NB4 (cell line): ENCODE measurements around the gene RNF126.

ENCODE experiments used
- POLR2A ChIP-seq: IDR thresholded peaks from 2 replicates; pipeline ENCODE4 v1.6.1; 2011; ENCODE audit warnings: mild to moderate bottlenecking; ENCODE audit not compliant: insufficient read length; ENCODE audit errors: extremely low read depth
- TF ChIP-seq, protein P1 (sequence below): IDR thresholded peaks from one replicate; pipeline ENCODE4 v1.5.1; 2012; ENCODE audit warnings: low read depth, low read length
- TF ChIP-seq, protein P2 (sequence below): IDR thresholded peaks from 2 replicates; pipeline ENCODE4 v1.6.1; 2011; ENCODE audit warnings: low read depth, low read length

DNA sequence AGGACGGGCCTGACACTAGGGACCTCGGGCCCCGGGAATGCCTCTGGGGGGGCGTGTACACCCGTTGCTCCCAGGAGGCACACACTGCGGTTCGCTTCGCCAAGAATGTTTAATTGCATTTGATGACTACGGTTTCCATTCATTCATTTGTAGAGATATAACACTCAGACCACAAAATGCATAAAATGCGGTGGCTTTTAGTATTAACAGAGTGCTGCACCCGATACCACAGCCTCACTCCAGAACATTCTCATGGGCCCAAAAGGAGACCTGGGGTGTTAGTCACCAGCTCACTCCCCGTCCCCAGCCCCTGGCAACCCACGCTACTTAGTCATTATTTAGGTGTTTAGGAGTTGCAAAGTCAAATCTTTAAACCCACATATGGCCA lies 51.5 kb downstream of the RNF126 start:
- no peak for TF ChIP-seq POLR2A
- TF ChIP-seq, protein P1, sequence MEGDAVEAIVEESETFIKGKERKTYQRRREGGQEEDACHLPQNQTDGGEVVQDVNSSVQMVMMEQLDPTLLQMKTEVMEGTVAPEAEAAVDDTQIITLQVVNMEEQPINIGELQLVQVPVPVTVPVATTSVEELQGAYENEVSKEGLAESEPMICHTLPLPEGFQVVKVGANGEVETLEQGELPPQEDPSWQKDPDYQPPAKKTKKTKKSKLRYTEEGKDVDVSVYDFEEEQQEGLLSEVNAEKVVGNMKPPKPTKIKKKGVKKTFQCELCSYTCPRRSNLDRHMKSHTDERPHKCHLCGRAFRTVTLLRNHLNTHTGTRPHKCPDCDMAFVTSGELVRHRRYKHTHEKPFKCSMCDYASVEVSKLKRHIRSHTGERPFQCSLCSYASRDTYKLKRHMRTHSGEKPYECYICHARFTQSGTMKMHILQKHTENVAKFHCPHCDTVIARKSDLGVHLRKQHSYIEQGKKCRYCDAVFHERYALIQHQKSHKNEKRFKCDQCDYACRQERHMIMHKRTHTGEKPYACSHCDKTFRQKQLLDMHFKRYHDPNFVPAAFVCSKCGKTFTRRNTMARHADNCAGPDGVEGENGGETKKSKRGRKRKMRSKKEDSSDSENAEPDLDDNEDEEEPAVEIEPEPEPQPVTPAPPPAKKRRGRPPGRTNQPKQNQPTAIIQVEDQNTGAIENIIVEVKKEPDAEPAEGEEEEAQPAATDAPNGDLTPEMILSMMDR, result no peak
- TF ChIP-seq, protein P2, sequence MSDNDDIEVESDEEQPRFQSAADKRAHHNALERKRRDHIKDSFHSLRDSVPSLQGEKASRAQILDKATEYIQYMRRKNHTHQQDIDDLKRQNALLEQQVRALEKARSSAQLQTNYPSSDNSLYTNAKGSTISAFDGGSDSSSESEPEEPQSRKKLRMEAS, result no peak
